ENCODE results near the gene ZFAND3. TPM values are rescaled to one million over a fixed set of nuclear protein-coding genes. Genes with fewer than 3 reads are reported as not detected.

Gene ZFAND3
- total RNA-seq, 1 donor: 25.6 TPM

DNA sequence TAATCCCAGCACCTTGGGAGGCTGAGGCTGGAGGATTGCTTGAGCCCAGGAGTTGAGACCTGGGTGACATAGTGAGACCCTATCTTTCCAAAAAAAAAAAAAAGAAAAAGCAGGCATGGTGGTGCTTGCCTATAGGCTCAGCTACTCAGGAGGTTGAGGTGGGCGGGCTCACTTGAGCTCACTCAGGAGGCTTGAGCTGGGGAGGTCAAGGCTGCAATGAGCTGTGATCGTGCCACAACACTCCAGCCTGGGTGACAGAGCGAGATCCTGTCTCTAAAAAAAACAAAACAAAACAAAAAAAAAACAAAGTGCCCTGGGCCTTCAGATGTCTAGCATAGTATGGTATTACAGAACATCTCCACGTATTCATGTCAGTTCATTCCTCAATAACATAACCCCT is 42.9 kb downstream of the ZFAND3 start:
- Histone ChIP-seq H3K27me3 (ENCODE audit: insufficient read depth, low read length) (no peaks in the 10 kb centered on the region), H3K4me1 (ENCODE audit: insufficient read depth, low read length) (peaks cover 39% of the 10 kb centered on the region), H3K4me3 (ENCODE audit: low read length) (no peak overlapping the region), H3K9me3 (ENCODE audit: low read depth, low read length) (no peaks in the 10 kb centered on the region)

DNA sequence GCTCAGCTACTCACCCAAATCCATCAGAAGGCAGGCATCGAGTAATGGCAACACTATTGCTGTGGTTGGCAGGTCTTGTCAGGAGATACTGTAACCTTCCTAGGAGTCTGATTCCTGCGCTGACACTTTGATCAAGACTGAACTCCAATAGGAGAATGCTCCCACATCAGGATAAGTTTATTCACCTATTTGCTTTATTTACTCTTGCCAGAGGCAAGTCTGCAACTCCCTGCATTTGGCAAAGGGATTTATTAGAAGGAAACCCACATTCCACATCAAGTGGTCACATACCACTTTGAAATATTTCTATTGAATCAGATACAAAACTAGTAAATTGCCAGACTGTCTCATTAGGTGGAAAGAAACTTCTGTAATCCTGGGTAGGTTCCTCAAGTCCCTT is 43.5 kb downstream of the ZFAND3 start:
- H3K4me1 ChIP-seq (ENCODE audit: insufficient read depth, low read length): peaks cover 42% of the 10 kb centered on the region
- H3K9me3 ChIP-seq (ENCODE audit: low read depth, low read length): no peaks in the 10 kb centered on the region
- no peak overlapping the region for H3K4me3 ChIP-seq (ENCODE audit: low read length)
- H3K27me3 ChIP-seq (ENCODE audit: insufficient read depth, low read length): no peaks in the 10 kb centered on the region

DNA sequence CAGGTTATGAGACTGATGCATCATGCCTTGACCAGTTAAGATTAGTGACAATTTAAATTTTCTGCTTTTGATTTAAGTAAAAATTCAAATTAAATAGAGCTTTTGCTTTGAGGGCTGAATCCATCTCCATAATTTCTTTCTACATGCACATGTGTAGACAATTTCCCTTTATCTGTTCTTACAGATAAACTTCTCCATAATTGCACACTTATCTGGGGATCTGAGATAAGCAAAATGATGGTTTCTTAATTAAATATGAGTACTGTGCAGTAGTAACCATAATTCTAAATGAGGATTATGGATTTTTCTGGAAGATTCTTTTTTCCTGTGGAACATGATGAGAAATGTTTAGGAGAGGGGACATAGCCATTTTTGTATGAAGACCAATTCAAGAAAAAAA is 44.7 kb downstream of the ZFAND3 start:
- H3K4me3 ChIP-seq (ENCODE audit: low read length): no peak overlapping the region
- no peaks in the 10 kb centered on the region for H3K27me3 ChIP-seq (ENCODE audit: insufficient read depth, low read length)
- no peaks in the 10 kb centered on the region for H3K9me3 ChIP-seq (ENCODE audit: low read depth, low read length)
- H3K4me1 ChIP-seq (ENCODE audit: insufficient read depth, low read length): peaks cover 51% of the 10 kb centered on the region

DNA sequence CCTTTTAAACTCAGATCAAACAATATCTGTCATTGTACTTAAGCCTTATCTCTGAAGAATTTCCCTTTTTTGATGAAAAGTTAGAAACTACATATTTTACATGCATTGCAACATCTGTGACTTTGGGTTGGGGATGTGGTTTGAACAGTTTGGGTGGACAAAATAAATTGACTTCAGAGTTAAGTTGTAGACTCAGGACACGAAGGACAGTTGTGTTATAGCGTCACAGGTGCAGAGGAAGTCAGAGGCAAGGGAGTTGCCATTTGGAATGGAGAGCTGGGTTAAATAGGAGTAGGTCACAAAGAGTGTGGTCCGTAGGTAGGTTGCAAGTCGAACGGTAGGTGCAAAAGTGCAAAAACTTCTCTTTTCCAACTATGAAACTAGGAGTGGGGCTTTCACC is 46.0 kb downstream of the ZFAND3 start:
- peaks cover 55% of the 10 kb centered on the region for H3K4me1 ChIP-seq (ENCODE audit: insufficient read depth, low read length)
- H3K27me3 ChIP-seq (ENCODE audit: insufficient read depth, low read length): no peaks in the 10 kb centered on the region
- H3K9me3 ChIP-seq (ENCODE audit: low read depth, low read length): no peaks in the 10 kb centered on the region
- no peak overlapping the region for H3K4me3 ChIP-seq (ENCODE audit: low read length)

DNA sequence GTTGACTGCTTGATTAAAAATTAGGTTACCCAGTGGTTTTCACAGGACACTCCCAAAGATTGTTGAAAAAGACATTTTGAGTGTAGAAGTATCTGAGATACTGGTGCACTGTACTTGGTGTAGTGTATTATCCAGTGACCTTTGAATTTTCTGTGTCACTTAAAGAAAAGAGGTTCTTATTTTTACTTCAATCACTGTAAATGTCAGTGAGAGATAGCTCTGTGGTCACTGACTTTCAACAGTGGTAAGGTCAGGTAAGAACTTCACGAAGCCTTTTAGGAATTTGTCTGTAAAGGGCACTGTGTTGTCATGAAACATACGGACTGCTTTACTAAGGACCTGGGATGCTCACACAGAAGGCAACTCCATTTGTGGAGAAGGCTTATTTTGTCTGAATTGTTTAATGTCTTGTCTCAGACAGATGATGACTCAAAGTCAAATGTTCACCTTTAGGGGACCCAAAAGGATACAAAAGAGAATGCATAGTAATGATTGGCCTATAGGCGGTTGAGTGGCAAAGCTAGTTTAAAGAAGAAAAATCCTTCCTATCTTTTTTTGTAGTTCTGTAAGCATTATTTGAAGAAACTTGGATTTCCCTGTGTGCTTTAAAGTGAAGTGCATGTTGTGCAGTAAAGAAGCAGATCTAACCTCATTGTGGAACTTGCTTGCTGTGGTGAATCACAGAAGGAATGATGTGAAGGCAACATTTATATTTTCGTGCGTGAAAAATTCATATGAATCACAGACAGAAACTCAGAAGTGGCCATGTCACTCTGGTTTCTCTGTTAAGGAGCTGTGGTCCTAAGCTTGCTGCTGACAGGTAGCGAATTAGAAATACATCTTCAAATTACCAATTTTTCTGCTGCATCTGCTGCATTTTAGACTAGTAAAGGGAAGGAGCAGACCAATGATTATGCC is 47.3 kb downstream of the ZFAND3 start:
- Histone ChIP-seq H3K27me3 (ENCODE audit: insufficient read depth, low read length) (no peaks in the 10 kb centered on the region), H3K4me1 (ENCODE audit: insufficient read depth, low read length) (peaks cover 49% of the 10 kb centered on the region), H3K4me3 (ENCODE audit: low read length) (no peak overlapping the region), H3K9me3 (ENCODE audit: low read depth, low read length) (peaks cover 8% of the 10 kb centered on the region)

DNA sequence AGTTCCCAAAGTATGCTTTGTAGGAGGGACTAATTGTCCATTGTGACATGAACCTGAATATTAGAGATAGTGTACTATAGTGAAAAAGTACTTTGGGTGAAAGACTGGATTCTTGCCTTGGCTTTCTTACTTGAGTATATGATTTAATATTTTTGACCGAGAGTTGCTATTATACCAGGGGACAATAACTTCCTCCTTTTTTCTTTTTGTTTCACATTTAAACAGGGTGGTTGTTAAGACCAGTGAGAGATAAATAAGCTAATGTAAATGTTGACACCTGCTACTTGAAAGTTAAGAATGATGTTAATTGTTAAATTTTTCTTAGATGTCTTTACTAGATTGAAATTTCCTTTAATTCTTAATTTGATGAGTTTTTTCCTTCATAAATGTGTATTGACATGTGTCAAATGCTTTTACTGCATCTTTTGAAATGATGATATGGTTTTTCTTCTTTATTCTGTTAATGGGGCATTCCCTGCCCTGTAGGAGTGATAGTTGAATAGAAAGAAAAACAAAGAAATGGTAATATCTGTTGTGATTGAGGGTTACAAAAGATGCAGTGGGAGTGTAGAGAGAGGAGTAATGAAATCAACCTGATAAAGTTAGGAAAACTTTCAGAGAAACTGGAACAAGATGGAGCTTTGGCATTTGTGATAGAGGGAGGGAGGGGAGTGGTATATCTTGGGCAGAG is 48.4 kb downstream of the ZFAND3 start:
- Histone ChIP-seq H3K27me3 (ENCODE audit: insufficient read depth, low read length) (no peaks in the 10 kb centered on the region), H3K4me3 (ENCODE audit: low read length) (no peak overlapping the region), H3K4me1 (ENCODE audit: insufficient read depth, low read length) (peaks cover 51% of the 10 kb centered on the region), H3K9me3 (ENCODE audit: low read depth, low read length) (peaks cover 11% of the 10 kb centered on the region)

DNA sequence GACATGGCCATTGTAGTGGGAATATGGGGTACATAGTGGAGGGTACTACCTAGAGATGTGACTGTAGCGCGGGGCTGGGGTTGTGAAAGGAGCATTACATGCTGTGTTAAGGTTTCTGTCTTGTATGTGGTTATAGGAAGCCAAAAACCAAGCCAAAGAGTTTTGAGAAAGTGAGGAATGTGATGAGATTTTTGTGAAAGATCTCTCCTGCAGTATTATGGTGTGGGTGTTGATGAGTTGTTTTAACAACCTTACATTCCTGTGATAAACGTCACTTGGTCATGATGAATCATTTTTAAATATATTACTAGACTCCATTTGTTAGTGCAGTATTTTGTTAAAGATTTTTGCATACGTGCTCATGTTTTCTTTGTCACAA is 48.9 kb downstream of the ZFAND3 start:
- Histone ChIP-seq H3K4me1 (ENCODE audit: insufficient read depth, low read length) (peaks cover 55% of the 10 kb centered on the region), H3K27me3 (ENCODE audit: insufficient read depth, low read length) (no peaks in the 10 kb centered on the region), H3K4me3 (ENCODE audit: low read length) (no peak overlapping the region), H3K9me3 (ENCODE audit: low read depth, low read length) (peaks cover 11% of the 10 kb centered on the region)

DNA sequence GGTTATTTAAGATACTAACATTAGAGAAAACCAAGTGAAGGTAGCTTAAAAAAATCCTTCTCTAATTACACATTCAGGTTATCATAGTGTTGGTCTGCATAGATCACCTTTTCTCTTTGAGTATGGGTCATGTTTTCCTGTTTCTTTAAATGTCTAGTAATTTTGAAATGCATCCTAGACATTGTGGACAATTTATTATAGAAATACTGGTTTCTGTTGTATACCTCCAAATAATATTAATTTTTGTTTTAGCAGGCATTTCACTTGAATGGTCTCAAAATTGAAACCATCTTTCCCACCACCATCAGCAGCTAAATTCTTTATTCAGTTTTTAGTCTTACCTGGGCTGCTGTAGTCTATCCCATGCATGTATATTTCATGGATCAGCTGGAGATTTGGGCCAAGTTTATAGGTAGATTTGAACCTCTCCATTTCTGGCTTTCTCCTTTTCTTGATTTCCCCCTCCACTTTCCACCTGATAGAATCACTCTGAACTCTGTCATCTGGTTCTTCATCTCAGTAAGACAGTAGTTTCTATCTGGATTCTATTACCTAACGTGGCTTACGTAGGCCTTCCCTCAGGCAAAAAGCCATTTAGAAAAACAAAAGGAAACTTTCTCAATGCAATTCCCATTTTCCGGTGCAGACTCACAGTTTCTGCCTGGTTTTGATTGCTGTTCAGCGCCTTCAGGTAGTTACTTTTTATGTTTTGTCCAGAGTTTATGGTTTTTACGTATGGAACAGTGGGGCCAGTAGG is 52.3 kb downstream of the ZFAND3 start:
- Histone ChIP-seq H3K4me1 (ENCODE audit: insufficient read depth, low read length) (peaks cover 41% of the 10 kb centered on the region), H3K27me3 (ENCODE audit: insufficient read depth, low read length) (no peaks in the 10 kb centered on the region), H3K4me3 (ENCODE audit: low read length) (no peak overlapping the region), H3K9me3 (ENCODE audit: low read depth, low read length) (peaks cover 11% of the 10 kb centered on the region)

DNA sequence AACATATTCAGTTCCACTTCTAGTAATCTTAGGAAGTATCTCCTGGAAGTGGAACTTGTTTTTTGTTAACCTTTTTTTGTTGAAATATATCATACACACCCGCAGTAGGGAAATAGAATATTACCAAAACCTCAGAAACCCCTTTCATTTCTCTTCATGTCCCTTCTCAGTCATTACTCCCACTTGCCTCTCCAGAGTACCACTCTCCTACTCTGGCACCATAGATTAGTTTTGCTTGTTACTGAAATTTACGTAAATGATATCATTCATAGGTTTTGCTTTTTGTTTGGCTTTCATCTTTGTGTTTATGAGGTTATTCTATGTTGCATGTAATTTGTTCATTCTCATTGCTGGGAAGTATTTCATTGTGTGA is 52.8 kb downstream of the ZFAND3 start:
- Histone ChIP-seq H3K27me3 (ENCODE audit: insufficient read depth, low read length) (no peaks in the 10 kb centered on the region), H3K9me3 (ENCODE audit: low read depth, low read length) (peaks cover 11% of the 10 kb centered on the region), H3K4me3 (ENCODE audit: low read length) (no peak overlapping the region), H3K4me1 (ENCODE audit: insufficient read depth, low read length) (peaks cover 35% of the 10 kb centered on the region)

DNA sequence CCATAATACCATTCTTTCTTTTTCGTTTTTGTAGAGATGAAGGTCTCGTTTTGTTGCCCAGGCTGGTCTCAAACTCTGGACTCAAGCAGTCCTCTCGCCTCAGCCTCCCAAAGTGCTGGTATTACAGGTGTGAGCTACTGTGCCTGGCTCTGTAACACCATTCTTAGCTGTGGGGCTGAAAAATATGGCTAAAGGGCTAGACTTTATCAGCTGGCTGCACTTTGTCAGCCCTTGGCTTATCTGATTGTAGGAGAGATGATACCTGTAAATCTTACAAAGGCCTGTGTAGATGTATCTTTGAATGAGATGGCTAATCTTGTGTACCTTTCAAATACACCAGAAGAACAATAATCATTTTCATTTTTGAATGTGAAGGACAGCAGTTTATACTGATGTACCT is 55.2 kb downstream of the ZFAND3 start:
- H3K9me3 ChIP-seq (ENCODE audit: low read depth, low read length): peaks cover 11% of the 10 kb centered on the region
- no peak overlapping the region for H3K4me3 ChIP-seq (ENCODE audit: low read length)
- peaks cover 19% of the 10 kb centered on the region for H3K4me1 ChIP-seq (ENCODE audit: insufficient read depth, low read length)
- H3K27me3 ChIP-seq (ENCODE audit: insufficient read depth, low read length): no peaks in the 10 kb centered on the region

DNA sequence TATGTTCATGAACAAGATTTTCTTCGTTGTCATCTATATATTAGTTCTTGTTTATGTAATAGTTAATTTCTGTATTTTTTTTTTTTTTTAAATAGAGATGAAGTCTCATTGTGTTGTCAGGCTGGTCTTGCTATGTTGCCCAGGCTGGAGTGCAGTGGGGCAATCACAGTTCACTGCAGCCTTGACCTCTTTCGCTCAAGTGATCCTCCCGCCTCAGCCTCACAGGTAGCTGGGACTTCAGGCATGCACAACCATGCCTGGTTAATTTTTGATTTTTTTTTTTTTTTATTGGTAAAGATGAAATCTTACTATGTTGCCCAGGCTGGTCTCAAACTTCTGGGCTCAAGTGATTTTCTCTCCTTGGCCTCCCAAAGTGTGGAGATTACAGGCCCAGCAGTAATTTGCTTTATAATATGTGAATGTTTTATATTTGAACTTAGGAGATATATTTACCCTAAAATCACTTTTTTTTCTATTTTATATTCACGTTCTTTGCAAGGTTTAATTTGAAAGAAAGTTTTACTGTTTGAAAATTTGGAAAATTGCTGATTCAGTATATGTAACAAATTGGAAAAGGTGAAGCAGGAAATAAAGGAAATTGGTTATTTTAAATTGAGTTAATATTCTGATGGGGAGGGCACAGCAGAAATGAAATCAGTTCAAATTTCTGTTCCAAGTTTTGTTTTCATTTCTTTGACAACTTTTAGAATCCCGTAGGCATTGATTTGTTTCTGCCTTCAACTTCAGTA is 56.2 kb downstream of the ZFAND3 start:
- peaks cover 19% of the 10 kb centered on the region for H3K4me1 ChIP-seq (ENCODE audit: insufficient read depth, low read length)
- no peak overlapping the region for H3K4me3 ChIP-seq (ENCODE audit: low read length)
- peaks cover 11% of the 10 kb centered on the region for H3K9me3 ChIP-seq (ENCODE audit: low read depth, low read length)
- H3K27me3 ChIP-seq (ENCODE audit: insufficient read depth, low read length): no peaks in the 10 kb centered on the region

DNA sequence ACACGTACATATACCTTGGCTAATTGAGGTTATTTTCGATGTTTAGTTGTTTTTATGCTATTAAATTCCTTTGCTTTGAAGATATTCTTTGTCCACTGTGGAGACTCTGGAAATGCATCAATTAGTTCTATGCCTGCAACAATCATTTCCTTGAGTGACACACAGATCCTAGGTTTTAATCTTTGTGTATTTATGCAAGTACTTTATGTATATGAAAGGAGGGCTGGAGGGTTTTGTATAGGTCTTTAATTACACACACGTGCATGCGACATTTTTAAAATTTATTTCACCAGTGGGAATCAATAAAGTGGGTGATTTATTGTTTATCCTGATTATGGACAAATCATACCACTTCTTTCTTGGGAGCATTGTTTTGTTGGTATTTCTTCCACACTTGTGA is 57.3 kb downstream of the ZFAND3 start:
- peaks cover 3% of the 10 kb centered on the region for H3K9me3 ChIP-seq (ENCODE audit: low read depth, low read length)
- H3K4me3 ChIP-seq (ENCODE audit: low read length): no peak overlapping the region

DNA sequence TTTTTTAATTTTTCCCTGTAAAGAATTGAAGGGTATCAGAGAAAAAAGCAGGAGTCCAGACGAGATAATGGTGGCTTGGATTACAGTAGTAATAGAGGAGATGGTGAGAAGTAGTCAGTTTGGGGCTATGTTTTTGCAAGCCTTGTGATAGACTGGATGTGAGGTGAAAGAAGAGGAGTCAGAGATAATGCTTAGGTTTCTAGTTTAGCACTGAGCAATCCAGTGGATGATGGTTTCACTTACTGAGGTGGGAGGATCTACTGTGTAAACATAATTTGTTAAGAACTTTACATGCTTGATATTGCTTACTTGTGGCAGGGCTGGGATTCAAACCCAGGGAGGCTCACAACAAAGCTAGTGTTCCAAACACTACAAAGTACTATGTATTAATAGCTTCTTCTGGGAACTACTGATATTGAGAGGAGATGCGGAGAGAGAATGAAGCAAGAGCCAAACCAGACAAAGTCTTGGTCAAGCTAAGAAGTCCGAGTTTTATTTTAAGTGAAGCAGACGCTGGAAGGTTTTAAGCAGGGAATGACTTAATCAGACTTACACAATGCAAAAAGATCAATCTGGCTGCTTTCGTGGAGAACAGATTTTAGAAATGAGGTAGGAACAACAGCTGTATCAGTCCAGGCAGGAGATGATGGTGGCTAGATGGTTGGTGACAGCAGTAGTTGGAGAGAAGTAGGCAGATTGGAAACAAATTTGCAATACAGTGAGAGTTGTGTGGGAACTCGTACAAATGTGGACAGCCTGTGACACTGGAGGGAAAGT is 58.0 kb downstream of the ZFAND3 start:
- H3K4me3 ChIP-seq (ENCODE audit: low read length): no peak overlapping the region
- peaks cover 29% of the 10 kb centered on the region for H3K4me1 ChIP-seq (ENCODE audit: insufficient read depth, low read length)
- H3K9me3 ChIP-seq (ENCODE audit: low read depth, low read length): no peaks in the 10 kb centered on the region
- H3K27me3 ChIP-seq (ENCODE audit: insufficient read depth, low read length): no peaks in the 10 kb centered on the region

More for the DNA sequence above, 57.3 kb downstream of the ZFAND3 start:
- Histone ChIP-seq H3K4me1 (ENCODE audit: insufficient read depth, low read length) (peaks cover 28% of the 10 kb centered on the region), H3K27me3 (ENCODE audit: insufficient read depth, low read length) (no peaks in the 10 kb centered on the region)

DNA sequence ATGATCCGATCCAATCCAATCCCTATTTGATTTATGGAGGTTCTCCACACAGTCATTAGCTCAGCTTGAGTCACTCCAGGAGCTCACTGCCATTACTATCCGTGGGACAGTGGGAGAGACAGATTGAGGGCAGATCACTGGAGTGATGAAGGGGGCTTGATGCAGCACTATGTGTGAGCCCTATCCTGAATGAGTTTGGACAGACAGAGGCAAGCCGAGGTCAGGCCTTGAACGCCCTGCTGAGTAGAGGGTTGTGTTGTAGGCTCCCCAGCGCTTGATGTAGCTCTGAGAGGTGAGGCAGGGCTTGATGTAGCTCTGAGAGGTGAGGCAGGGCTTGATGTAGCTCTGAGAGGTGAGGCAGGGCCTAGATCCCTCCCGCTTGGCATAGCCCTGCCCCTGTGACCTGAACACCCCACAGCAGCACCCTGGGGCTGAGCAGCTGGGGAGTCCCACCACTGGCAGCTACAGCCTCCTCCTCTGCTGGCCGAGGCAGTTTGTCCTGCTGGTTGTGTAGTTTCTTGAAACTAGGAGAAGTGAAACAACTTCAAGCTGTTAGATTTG is 58.7 kb downstream of the ZFAND3 start:
- Histone ChIP-seq H3K4me1 (ENCODE audit: insufficient read depth, low read length) (peaks cover 27% of the 10 kb centered on the region), H3K4me3 (ENCODE audit: low read length) (no peak overlapping the region), H3K9me3 (ENCODE audit: low read depth, low read length) (no peaks in the 10 kb centered on the region), H3K27me3 (ENCODE audit: insufficient read depth, low read length) (no peaks in the 10 kb centered on the region)
